ENCODE measurements around the gene PRRX2. TPM values are rescaled to one million over a fixed set of nuclear protein-coding genes. Genes with fewer than 3 reads are reported as not detected.

Gene PRRX2
- total RNA-seq, 1 donor from 2014 or later = 43.7 TPM

DNA sequence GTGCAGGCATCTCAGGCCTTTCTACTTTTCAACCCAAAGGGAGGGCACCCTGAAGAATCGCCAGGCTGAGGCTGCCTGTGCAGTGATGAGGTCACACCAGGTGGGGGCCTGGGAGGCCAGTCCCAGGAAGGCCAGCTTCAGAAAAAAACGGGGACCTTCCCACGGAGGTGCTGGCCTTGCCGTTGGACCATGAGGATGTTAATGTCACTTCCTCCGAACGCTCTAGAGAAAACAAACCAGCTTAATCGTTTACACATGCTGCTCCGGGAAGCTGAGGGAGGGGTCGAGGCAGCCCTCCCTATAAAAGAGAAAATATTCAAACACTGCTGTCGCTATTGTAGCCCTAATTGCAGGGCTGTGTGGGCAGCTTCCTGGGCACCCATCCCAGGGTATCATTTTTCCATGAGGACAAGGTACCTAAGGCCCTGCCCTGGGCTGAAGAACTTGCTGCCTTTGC, 60.4 kb downstream of the PRRX2 start:
- DNase-seq (ENCODE audit: extremely low spot score in 2 of 2) = no peak
- Histone ChIP-seq H3K4me1 (peaks cover 24% of the 10 kb centered on the region), H3K27ac (peak overlapping the region; percentile 83), H3K4me3 (no peak overlapping the region), H3K36me3 (no peaks in the 10 kb centered on the region), H3K27me3 (no peaks in the 10 kb centered on the region), H3K9me3 (no peaks in the 10 kb centered on the region)
- TF ChIP-seq POLR2A (IDR thresholded peaks at IDR 0.05) = no peak
- peak in 1 of 2 donors; percentile 22 for TF ChIP-seq POLR2AphosphoS5 (IDR thresholded peaks at IDR 0.05; ENCODE audit: insufficient read depth in 1 of 2, low read depth in 1 of 2)
- TF ChIP-seq, protein P1, sequence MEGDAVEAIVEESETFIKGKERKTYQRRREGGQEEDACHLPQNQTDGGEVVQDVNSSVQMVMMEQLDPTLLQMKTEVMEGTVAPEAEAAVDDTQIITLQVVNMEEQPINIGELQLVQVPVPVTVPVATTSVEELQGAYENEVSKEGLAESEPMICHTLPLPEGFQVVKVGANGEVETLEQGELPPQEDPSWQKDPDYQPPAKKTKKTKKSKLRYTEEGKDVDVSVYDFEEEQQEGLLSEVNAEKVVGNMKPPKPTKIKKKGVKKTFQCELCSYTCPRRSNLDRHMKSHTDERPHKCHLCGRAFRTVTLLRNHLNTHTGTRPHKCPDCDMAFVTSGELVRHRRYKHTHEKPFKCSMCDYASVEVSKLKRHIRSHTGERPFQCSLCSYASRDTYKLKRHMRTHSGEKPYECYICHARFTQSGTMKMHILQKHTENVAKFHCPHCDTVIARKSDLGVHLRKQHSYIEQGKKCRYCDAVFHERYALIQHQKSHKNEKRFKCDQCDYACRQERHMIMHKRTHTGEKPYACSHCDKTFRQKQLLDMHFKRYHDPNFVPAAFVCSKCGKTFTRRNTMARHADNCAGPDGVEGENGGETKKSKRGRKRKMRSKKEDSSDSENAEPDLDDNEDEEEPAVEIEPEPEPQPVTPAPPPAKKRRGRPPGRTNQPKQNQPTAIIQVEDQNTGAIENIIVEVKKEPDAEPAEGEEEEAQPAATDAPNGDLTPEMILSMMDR (IDR thresholded peaks at IDR 0.05) = peak in 1 of 3 experiments; percentile 5
- intact Hi-C loops (cut with DNase I) = no loop called here

DNA sequence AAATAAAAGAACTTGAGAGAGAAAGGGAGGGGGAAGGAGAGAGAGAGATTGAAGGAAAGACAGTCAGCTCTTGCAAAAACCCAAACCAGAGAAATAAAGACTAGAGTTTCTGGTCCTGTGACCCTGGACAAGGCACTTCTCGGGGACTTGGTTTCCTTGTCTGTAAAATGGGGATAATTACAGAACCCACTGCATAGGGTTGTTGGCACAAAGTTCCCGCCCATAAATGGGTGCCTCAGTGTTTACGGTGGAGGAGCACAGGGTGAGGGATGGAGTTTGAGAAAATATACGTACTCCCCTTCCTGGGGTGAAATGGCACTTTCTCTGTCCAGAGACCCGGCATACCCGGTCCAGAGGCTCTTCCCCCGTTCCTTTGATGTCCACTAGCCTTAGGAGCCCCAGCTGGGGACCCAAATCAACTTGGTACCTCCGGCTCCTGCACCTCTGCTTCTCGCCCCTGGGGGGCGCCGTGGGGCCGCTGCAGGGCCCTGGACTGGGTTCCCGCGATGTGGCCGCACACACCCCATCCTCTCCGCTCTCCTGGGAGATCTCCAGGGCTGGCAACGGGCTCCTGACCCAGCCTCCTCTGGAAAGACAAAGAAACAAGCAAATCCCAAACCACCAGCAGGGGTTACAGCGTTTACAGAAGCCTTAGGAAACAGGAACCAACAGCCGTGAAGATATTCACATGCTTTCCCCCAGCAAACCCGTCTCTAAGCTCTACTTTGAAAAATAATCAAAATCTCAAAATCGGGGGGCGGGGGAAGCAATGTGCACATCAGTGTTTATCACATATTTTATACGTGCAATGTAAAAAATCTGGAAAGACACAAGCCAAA, 61.1 kb downstream of the PRRX2 start:
- intact Hi-C loops (cut with DNase I) = no loop called here
- H3K27ac ChIP-seq = peak overlapping the region; percentile 83
- H3K27me3 ChIP-seq = no peaks in the 10 kb centered on the region
- TF ChIP-seq POLR2AphosphoS5 (IDR thresholded peaks at IDR 0.05; ENCODE audit: insufficient read depth in 1 of 2, low read depth in 1 of 2) = peak in 1 of 2 donors; percentile 40
- TF ChIP-seq, protein P1 (IDR thresholded peaks at IDR 0.05) = peak; percentile 65 to 90 (median 82)
- no peak for TF ChIP-seq POLR2A (IDR thresholded peaks at IDR 0.05)
- peak overlapping the region in 1 of 2 donors; percentile 2 for H3K4me3 ChIP-seq
- H3K36me3 ChIP-seq = no peaks in the 10 kb centered on the region
- no peaks in the 10 kb centered on the region for H3K9me3 ChIP-seq
- H3K4me1 ChIP-seq = peaks cover 24% of the 10 kb centered on the region
- no peak for DNase-seq (ENCODE audit: extremely low spot score in 2 of 2)

DNA sequence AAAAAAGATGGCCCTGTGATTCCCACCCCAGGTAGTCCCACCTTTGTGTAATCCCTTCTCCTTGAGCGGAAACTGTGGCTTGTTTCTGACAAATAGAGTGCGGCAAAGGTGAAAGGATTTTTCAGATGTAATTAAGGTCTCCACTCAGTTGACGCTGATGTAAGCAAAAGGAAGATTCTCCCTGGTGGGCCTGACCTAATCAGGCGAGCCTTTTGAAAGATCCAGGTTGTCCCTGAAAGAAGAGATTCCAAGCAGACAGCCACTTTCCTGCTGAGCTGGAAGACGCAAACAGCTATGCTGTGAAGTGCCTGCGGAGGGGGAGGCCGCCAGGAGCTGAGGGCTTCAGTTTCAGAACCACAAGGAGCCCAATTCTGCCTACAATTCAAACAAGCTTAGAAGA, 63.3 kb downstream of the PRRX2 start:
- intact Hi-C loops (cut with DNase I) = no loop called here
- no peak for TF ChIP-seq POLR2A (IDR thresholded peaks at IDR 0.05)
- no peak for TF ChIP-seq POLR2AphosphoS5 (IDR thresholded peaks at IDR 0.05; ENCODE audit: insufficient read depth in 1 of 2, low read depth in 1 of 2)
- TF ChIP-seq, protein P1 (IDR thresholded peaks at IDR 0.05) = no peak
- Histone ChIP-seq H3K9me3 (no peaks in the 10 kb centered on the region), H3K27ac (no peak overlapping the region), H3K4me3 (no peak overlapping the region), H3K4me1 (peaks cover 24% of the 10 kb centered on the region), H3K27me3 (no peaks in the 10 kb centered on the region), H3K36me3 (no peaks in the 10 kb centered on the region)
- no peak for DNase-seq (ENCODE audit: extremely low spot score in 2 of 2)

DNA sequence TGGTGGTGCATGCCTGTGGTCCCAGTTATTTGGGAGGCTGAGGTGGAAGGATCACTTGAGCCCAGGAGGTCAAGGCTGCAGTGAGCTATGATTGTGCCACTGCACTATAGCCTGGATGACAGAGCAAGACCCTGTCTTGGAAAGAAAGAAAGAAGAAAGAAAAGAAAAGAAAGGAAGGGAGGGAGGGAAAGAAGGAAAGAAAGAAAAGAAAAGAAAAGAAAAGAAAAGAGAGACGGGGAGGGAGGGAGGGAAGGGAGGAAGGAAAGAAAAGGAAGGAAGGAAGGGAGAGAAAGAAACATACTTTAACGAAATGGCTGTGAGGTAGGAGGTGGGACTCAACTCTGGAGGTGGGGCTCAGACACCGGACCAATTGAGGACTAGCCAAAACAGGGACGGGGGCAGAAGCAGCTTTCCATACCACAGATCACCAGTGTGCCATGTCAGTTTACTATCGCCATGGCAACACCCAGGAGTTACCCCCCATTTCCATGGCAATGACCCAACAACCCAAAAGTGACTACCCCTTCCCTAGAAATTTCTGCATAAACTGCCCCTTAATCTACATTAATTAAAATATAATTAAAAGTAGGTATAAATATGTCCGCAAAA, 66.1 kb downstream of the PRRX2 start:
- TF ChIP-seq POLR2A (IDR thresholded peaks at IDR 0.05) (no peak), POLR2AphosphoS5 (IDR thresholded peaks at IDR 0.05; ENCODE audit: insufficient read depth in 1 of 2, low read depth in 1 of 2) (no peak)
- TF ChIP-seq, protein P1 (IDR thresholded peaks at IDR 0.05) = no peak
- no peak for DNase-seq (ENCODE audit: extremely low spot score in 2 of 2)
- no peaks in the 10 kb centered on the region for H3K9me3 ChIP-seq
- no peak overlapping the region for H3K27ac ChIP-seq
- H3K27me3 ChIP-seq = no peaks in the 10 kb centered on the region
- H3K4me3 ChIP-seq = no peak overlapping the region
- H3K36me3 ChIP-seq = no peaks in the 10 kb centered on the region
- intact Hi-C loops (cut with DNase I) = no loop called here
- peaks cover 11% of the 10 kb centered on the region for H3K4me1 ChIP-seq
